Caco-2 (cell line): Measurements from ENCODE around the gene TTC14. TPM values are rescaled to one million over a fixed set of nuclear protein-coding genes. Genes with fewer than 3 reads are reported as not detected.
A peak's percentile ranks its signal among the peaks of the same experiment; 100 is the strongest.

Experiments used
- Bru-seq: library from RNA; stranded (reverse); fragments of 400-500 nt; gene quantifications from one replicate; lab custom pipeline; 2021; lab: Mats Ljungman, UMichigan
- BruChase-seq, 2 experiments: library from RNA; stranded (reverse); fragments of 400-500 nt; gene quantifications; one replicate each; lab custom pipeline; 2021; lab: Mats Ljungman, UMichigan
- BruUV-seq: library from RNA; stranded (reverse); fragments of 400-500 nt; replicated peaks from 2 replicates; lab custom pipeline; 2021; lab: Mats Ljungman, UMichigan
- CTCF ChIA-PET: fragments of 300-600 bp; sonication (Branson Sonifier 250); formaldehyde crosslinking; loops from one replicate; lab custom pipeline; 2022; ENCODE audit warnings: antibody characterized with exemption; lab: Charles Lee
- POLR2A ChIA-PET: fragments of 300-600 bp; sonication (Branson Sonifier 250); formaldehyde crosslinking; loops from one replicate; lab custom pipeline; 2022; ENCODE audit warnings: antibody characterized with exemption; lab: Charles Lee
- DNase-seq, 2 experiments: peaks; one replicate each; pipeline versions ENCODE4 v3.0.0 to v3.0.0-alpha.2; 2020 to 2022
- H3K27me3 ChIP-seq: replicated peaks from 2 replicates; pipeline ENCODE4 v1.6.0; 2011; ENCODE audit warnings: low read length; ENCODE audit not compliant: control insufficient read depth, insufficient read depth
- H3K36me3 ChIP-seq: 2 replicates; pipeline ENCODE4 v1.5.1; 2011; ENCODE audit warnings: low read length; ENCODE audit not compliant: control insufficient read depth, insufficient read depth
- H3K4me1 ChIP-seq: fragments of 250-450 bp; sonication (Bioruptor Pico); 2 replicates; pipeline ENCODE4 v1.5.1; 2020; ENCODE audit warnings: mild to moderate bottlenecking
- H3K4me3 ChIP-seq: 2 replicates; pipeline ENCODE4 v1.5.1; 2011; ENCODE audit warnings: low read depth, mild to moderate bottlenecking, control low read depth, low read length
- H3K9me3 ChIP-seq: fragments of 250-450 bp; sonication (Bioruptor Pico); 2 replicates; pipeline ENCODE4 v1.5.1; 2020; ENCODE audit warnings: mild to moderate bottlenecking, moderate library complexity
- H3K27ac Mint-ChIP-seq: one replicate; pipeline ENCODE4 v1.8.0; 2022; ENCODE audit warnings: mixed read lengths; ENCODE audit not compliant: unreplicated experiment
- H3K27me3 Mint-ChIP-seq: one replicate; pipeline ENCODE4 v1.8.0; 2022; ENCODE audit warnings: mixed read lengths; ENCODE audit not compliant: insufficient read depth, unreplicated experiment
- H3K36me3 Mint-ChIP-seq: one replicate; pipeline ENCODE4 v1.8.0; 2022; ENCODE audit warnings: mild to moderate bottlenecking, mixed read lengths; ENCODE audit not compliant: insufficient read depth, unreplicated experiment
- H3K4me1 Mint-ChIP-seq: one replicate; pipeline ENCODE4 v1.8.0; 2022; ENCODE audit warnings: low read depth, mixed read lengths; ENCODE audit not compliant: unreplicated experiment
- H3K4me3 Mint-ChIP-seq: one replicate; pipeline ENCODE4 v1.8.0; 2022; ENCODE audit warnings: mild to moderate bottlenecking, moderate library complexity, mixed read lengths; ENCODE audit not compliant: unreplicated experiment
- H3K9me3 Mint-ChIP-seq: one replicate; pipeline ENCODE4 v1.8.0; 2022; ENCODE audit warnings: mixed read lengths; ENCODE audit not compliant: unreplicated experiment
- CTCF ChIP-seq, 2 experiments: fragments of 200-600 bp in 1 of 2; IDR thresholded peaks; 1 replicate in 1 of 2; 2 replicates in 1 of 2; pipeline versions ENCODE4 v1.5.1 to v1.8.0; 2011 to 2022; ENCODE audit warnings: antibody characterized with exemption in 1 of 2, control low read depth in 1 of 2, inconsistent platforms in 1 of 2, low read depth in 1 of 2, low read length in 1 of 2, mild to moderate bottlenecking in 1 of 2, moderate library complexity in 1 of 2; ENCODE audit not compliant: insufficient read depth in 1 of 2, severe bottlenecking in 1 of 2, unreplicated experiment in 1 of 2
- intact Hi-C: fragments of 100-400 bp; cut with micrococcal nuclease; formaldehyde crosslinking; loops from one replicate; pipeline ENCODE4 v1.10.0; 2022; ENCODE audit not compliant: unreplicated experiment
- long read RNA-seq: library from polyadenylated mRNA; stranded (forward); transcript quantifications from one replicate; pipeline ENCODE4 v2.0.0, GENCODE V29; 2022
- total RNA-seq: library from RNA; stranded (reverse); gene quantifications from 2 replicates; pipeline ENCODE4 v1.2.3, GENCODE V29; 2022

Gene TTC14
- total RNA-seq (30.6 and 39.7 TPM in 2 replicates), Bru-seq, nascent RNA (percentile 91 among the genes with signal in this experiment), BruChase-seq, experiment 1, labeled RNA remaining after a 2-hour chase (percentile 95 among the genes with signal in this experiment), BruChase-seq, experiment 2, labeled RNA remaining after a 6-hour chase (percentile 93 among the genes with signal in this experiment)
- long read RNA-seq, full-length matches to known transcripts = 23 of 38 reads
- long read RNA-seq, partial matches to known transcripts = 2 of 38 reads
- long read RNA-seq, other reads (novel, unspliced or antisense) = 13 of 38 reads

- TF ChIP-seq CTCF (IDR thresholded peaks at IDR 0.05; ENCODE audit: insufficient read depth in 1 of 2, low read depth in 1 of 2, low read length in 1 of 2, severe bottlenecking in 1 of 2, unreplicated experiment in 1 of 2) = peak in 1 of 2 experiments; percentile 11
- Histone ChIP-seq H3K4me1 (peaks cover 6% of the 10 kb centered on the region; the same call in 1 of the 2 replicates), H3K4me3 (peak within 1 kb of the TSS; percentile 65), H3K9me3 (no peaks in the 10 kb centered on the region), H3K36me3 (no peaks in the 10 kb centered on the region), H3K27me3 (no peaks in the 10 kb centered on the region)
- Mint-ChIP-seq H3K4me3 (peak within 1 kb of the TSS; percentile 95), H3K36me3 (peaks cover 22% of the 10 kb centered on the region), H3K4me1 (no peaks in the 10 kb centered on the region), H3K27me3 (peaks cover 3% of the 10 kb centered on the region), H3K9me3 (no peaks in the 10 kb centered on the region), H3K27ac (peak within 1 kb of the TSS; percentile 91)
- intact Hi-C loops = loop anchor here (2.0 kb wide), 1 partner anchor 77 kb away; the partner anchor contains the start of gene CCDC39
- POLR2A ChIA-PET = interaction anchor here (0.6 kb wide), 2 partner anchors 272 to 694 kb away, joined by 3 read pairs; no protein-coding TSS in a partner anchor
- CTCF ChIA-PET = no interaction called here
- BruUV-seq = no TSS peak
- peak; percentile 92 to 93 for DNase-seq
Measured at GRCh38 chr3:180601688-180602666, at the start of gene TTC14. TSS of gene TTC14 (plus strand) at chr3:180602163. CDS start at chr3:180602262, 99 bp downstream.

GRCh38 chr3:180563406-180563805, 38.6 kb upstream of the TTC14 start:
- intact Hi-C loops = no loop called here
- H3K27me3 ChIP-seq = no peaks in the 10 kb centered on the region
- H3K4me1 ChIP-seq = no peaks in the 10 kb centered on the region
- H3K9me3 ChIP-seq = no peaks in the 10 kb centered on the region
- DNase-seq = no peak
- H3K4me3 ChIP-seq = no peak overlapping the region
- H3K27ac Mint-ChIP-seq = no peak overlapping the region
- ChIA-PET CTCF (no interaction called here), POLR2A (no interaction called here)
- peaks cover 8% of the 10 kb centered on the region for H3K27me3 Mint-ChIP-seq
- H3K4me3 Mint-ChIP-seq = no peak overlapping the region
- no peak for TF ChIP-seq CTCF (IDR thresholded peaks at IDR 0.05; ENCODE audit: insufficient read depth in 1 of 2, low read depth in 1 of 2, low read length in 1 of 2, severe bottlenecking in 1 of 2, unreplicated experiment in 1 of 2)
- H3K4me1 Mint-ChIP-seq = no peaks in the 10 kb centered on the region
- H3K36me3 ChIP-seq = no peaks in the 10 kb centered on the region
- H3K36me3 Mint-ChIP-seq = no peaks in the 10 kb centered on the region
- peaks cover 19% of the 10 kb centered on the region for H3K9me3 Mint-ChIP-seq
- BruUV-seq = no TSS peak

GRCh38 chr3:180564676-180565075, 37.3 kb upstream of the TTC14 start:
- no peak overlapping the region for H3K4me3 Mint-ChIP-seq

More at GRCh38 chr3:180564676-180565075, 37.3 kb upstream of the TTC14 start:
- ChIA-PET CTCF (no interaction called here), POLR2A (no interaction called here)
- Mint-ChIP-seq H3K4me1 (no peaks in the 10 kb centered on the region), H3K27me3 (peaks cover 8% of the 10 kb centered on the region), H3K9me3 (peaks cover 12% of the 10 kb centered on the region), H3K36me3 (no peaks in the 10 kb centered on the region), H3K27ac (no peak overlapping the region)
- Histone ChIP-seq H3K4me3 (no peak overlapping the region), H3K36me3 (no peaks in the 10 kb centered on the region), H3K9me3 (no peaks in the 10 kb centered on the region), H3K27me3 (no peaks in the 10 kb centered on the region), H3K4me1 (no peaks in the 10 kb centered on the region)
- intact Hi-C loops = no loop called here
- TF ChIP-seq CTCF (IDR thresholded peaks at IDR 0.05; ENCODE audit: insufficient read depth in 1 of 2, low read depth in 1 of 2, low read length in 1 of 2, severe bottlenecking in 1 of 2, unreplicated experiment in 1 of 2) = no peak
- BruUV-seq = no TSS peak
- no peak for DNase-seq
